PC-3 (cell line): ENCODE measurements around the gene MTMR4. TPM values are rescaled to one million over a fixed set of nuclear protein-coding genes. Genes with fewer than 3 reads are reported as not detected.

Experiments
- ATAC-seq: fragments of 200-7000 bp; cut with Tn5 transposase; 2 replicates; pipeline ENCODE4 v1.9.1; 2020; ENCODE audit warnings: mild to moderate bottlenecking, moderate library complexity
- BruUV-seq: library from RNA; stranded (reverse); fragments of 400-500 nt; replicated peaks from 2 replicates; lab custom pipeline; 2021; lab: Mats Ljungman, UMichigan
- CTCF ChIA-PET: fragments of 300-600 bp; sonication (Branson Sonifier 250); formaldehyde crosslinking; loops from one replicate; lab custom pipeline; 2022; ENCODE audit warnings: antibody characterized with exemption; lab: Charles Lee
- POLR2A ChIA-PET: fragments of 300-600 bp; sonication (Branson Sonifier 250); formaldehyde crosslinking; loops from one replicate; lab custom pipeline; 2022; ENCODE audit warnings: antibody characterized with exemption; ENCODE audit not compliant: unreplicated experiment; lab: Charles Lee
- DNase-seq: peaks from one replicate; pipeline ENCODE4 v3.0.0-alpha.2; 2015
- H2AFZ ChIP-seq: fragments of 300-600 bp; sonication (generic); 2 replicates; pipeline ENCODE4 v1.6.0; 2016; ENCODE audit warnings: antibody characterized with exemption, low read length
- H3F3A ChIP-seq: fragments of 300-600 bp; sonication (generic); one replicate; pipeline ENCODE4 v1.6.0; 2017; ENCODE audit warnings: antibody characterized with exemption, low read length, control low read depth, mild to moderate bottlenecking; ENCODE audit not compliant: unreplicated experiment
- H3K27ac ChIP-seq: fragments of 300-600 bp; sonication (generic); 2 replicates; pipeline ENCODE4 v1.5.1; 2016; ENCODE audit warnings: mild to moderate bottlenecking, low read length
- H3K27me3 ChIP-seq: fragments of 300-600 bp; sonication (generic); 2 replicates; pipeline ENCODE4 v1.6.1; 2016; ENCODE audit warnings: low read length, mixed read lengths
- H3K36me3 ChIP-seq: fragments of 300-600 bp; sonication (generic); 2 replicates; pipeline ENCODE4 v1.6.1; 2016; ENCODE audit warnings: low read depth, mixed run types, low read length, mixed read lengths
- H3K4me1 ChIP-seq: fragments of 300-600 bp; sonication (generic); 2 replicates; pipeline ENCODE4 v1.5.1; 2016; ENCODE audit warnings: low read length; ENCODE audit not compliant: insufficient read depth
- H3K4me2 ChIP-seq: fragments of 300-600 bp; sonication (generic); 2 replicates; pipeline ENCODE4 v1.6.0; 2016; ENCODE audit warnings: low read length
- H3K4me3 ChIP-seq: fragments of 300-600 bp; sonication (generic); 2 replicates; pipeline ENCODE4 v1.5.1; 2016; ENCODE audit warnings: mild to moderate bottlenecking, low read length, mixed read lengths
- H3K79me2 ChIP-seq: fragments of 300-600 bp; sonication (generic); 2 replicates; pipeline ENCODE4 v1.6.1; 2017; ENCODE audit warnings: low read length, mixed read lengths
- H3K9ac ChIP-seq: fragments of 300-600 bp; sonication (generic); 2 replicates; pipeline ENCODE4 v1.6.0; 2016; ENCODE audit warnings: mild to moderate bottlenecking, low read length
- H3K9me2 ChIP-seq: fragments of 300-600 bp; sonication (generic); replicated peaks from 2 replicates; pipeline ENCODE4 v1.6.1; 2016; ENCODE audit warnings: mixed run types, low read length, mixed read lengths
- H3K9me3 ChIP-seq: fragments of 300-600 bp; sonication (generic); 2 replicates; pipeline ENCODE4 v1.6.1; 2016; ENCODE audit warnings: low read length, mixed read lengths
- H4K20me1 ChIP-seq: fragments of 300-600 bp; sonication (generic); 2 replicates; pipeline ENCODE4 v1.6.1; 2016; ENCODE audit warnings: low read length, mixed read lengths
- CTCF ChIP-seq: fragments of 300-600 bp; sonication (generic); conservative IDR thresholded peaks from 2 replicates; pipeline ENCODE4 v1.5.1; 2017; ENCODE audit warnings: antibody characterized with exemption, low read depth, mild to moderate bottlenecking, low read length
- EZH2 ChIP-seq: fragments of 300-600 bp; sonication (generic); IDR thresholded peaks from one replicate; pipeline ENCODE4 v1.6.1; 2017; ENCODE audit warnings: antibody characterized with exemption, mild to moderate bottlenecking, low read length; ENCODE audit not compliant: unreplicated experiment
- EZH2phosphoT487 ChIP-seq: fragments of 300-600 bp; sonication (generic); IDR thresholded peaks from 2 replicates; pipeline ENCODE4 v1.6.1; 2018; ENCODE audit warnings: mild to moderate bottlenecking, antibody characterized with exemption, low read length, borderline replicate concordance
- intact Hi-C: fragments of 100-400 bp; cut with micrococcal nuclease; formaldehyde crosslinking; loops from 2 replicates; pipeline ENCODE4 v1.9.0; 2023
- total RNA-seq: library from RNA; depleted of rRNA; stranded (reverse); fragments of >200 nt; gene quantifications from 2 replicates; pipeline ENCODE4 v1.2.3, GENCODE V29; 2014

MTMR4 gene
- total RNA-seq, 1 experiment from 2014 or later, result 48.7 TPM

GRCh38 chr17:58480090-58480489 lies 34.3 kb downstream of the MTMR4 start:
- intact Hi-C loops, result no loop called here
- no peaks in the 10 kb centered on the region for H4K20me1 ChIP-seq
- TF ChIP-seq CTCF (no peak), EZH2 (no peak), EZH2phosphoT487 (no peak)
- ATAC-seq (no peak), DNase-seq (no peak)
- H3K27me3 ChIP-seq, result peaks cover 8% of the 10 kb centered on the region
- no peak overlapping the region for H2AFZ ChIP-seq
- no peak overlapping the region for H3K4me3 ChIP-seq
- no peak overlapping the region for H3K27ac ChIP-seq
- ChIA-PET CTCF (no interaction called here), POLR2A (no interaction called here)
- no peaks in the 10 kb centered on the region for H3K4me1 ChIP-seq
- no peak overlapping the region for H3K4me2 ChIP-seq
- BruUV-seq, result no TSS peak
- no peaks in the 10 kb centered on the region for H3K79me2 ChIP-seq
- H3K9ac ChIP-seq, result no peak overlapping the region
- no peaks in the 10 kb centered on the region for H3K9me2 ChIP-seq
- no peaks in the 10 kb centered on the region for H3K9me3 ChIP-seq
- no peaks in the 10 kb centered on the region for H3K36me3 ChIP-seq
- no peaks in the 10 kb centered on the region for H3F3A ChIP-seq

GRCh38 chr17:58476812-58477211 lies 37.6 kb downstream of the MTMR4 start:
- no peaks in the 10 kb centered on the region for H3K9me3 ChIP-seq
- no peak overlapping the region for H2AFZ ChIP-seq
- no peak overlapping the region for H3K4me2 ChIP-seq
- TF ChIP-seq EZH2phosphoT487 (no peak), CTCF (no peak), EZH2 (no peak)
- no peak for ATAC-seq
- H3K4me1 ChIP-seq, result no peaks in the 10 kb centered on the region
- H3K9me2 ChIP-seq, result no peaks in the 10 kb centered on the region
- no peaks in the 10 kb centered on the region for H3K79me2 ChIP-seq
- POLR2A ChIA-PET, result no interaction called here
- CTCF ChIA-PET, result interaction anchor here (0.6 kb wide), 1 partner anchor 9 kb away, joined by 5 read pairs; no protein-coding TSS in a partner anchor
- no peaks in the 10 kb centered on the region for H3K36me3 ChIP-seq
- no peak overlapping the region for H3K27ac ChIP-seq
- no peak for DNase-seq
- H3K9ac ChIP-seq, result no peak overlapping the region
- H3K27me3 ChIP-seq, result peaks cover 8% of the 10 kb centered on the region
- no TSS peak for BruUV-seq
- H3K4me3 ChIP-seq, result no peak overlapping the region
- H3F3A ChIP-seq, result no peaks in the 10 kb centered on the region
- intact Hi-C loops, result no loop called here
- no peaks in the 10 kb centered on the region for H4K20me1 ChIP-seq

- TF ChIP-seq EZH2, result no peak
- Histone ChIP-seq H3K27ac (no peak overlapping the region), H3F3A (no peaks in the 10 kb centered on the region), H2AFZ (no peak overlapping the region), H3K27me3 (peaks cover 8% of the 10 kb centered on the region), H3K4me2 (no peak overlapping the region), H3K9me2 (no peaks in the 10 kb centered on the region), H3K9me3 (no peaks in the 10 kb centered on the region), H4K20me1 (no peaks in the 10 kb centered on the region), H3K9ac (no peak overlapping the region), H3K36me3 (no peaks in the 10 kb centered on the region), H3K79me2 (no peaks in the 10 kb centered on the region), H3K4me3 (no peak overlapping the region), H3K4me1 (no peaks in the 10 kb centered on the region)
- no peak for ATAC-seq
- intact Hi-C loops, result no loop called here
- no peak for DNase-seq
- ChIA-PET CTCF (no interaction called here), POLR2A (interaction anchor here (0.6 kb wide), 1 partner anchor 240 kb away, joined by 3 read pairs; no protein-coding TSS in a partner anchor)
- no TSS peak for BruUV-seq
Measured at GRCh38 chr17:58475985-58476384, 38.5 kb downstream of the MTMR4 start.
